ENCODE results near the gene PTPRU. TPM values are rescaled to one million over a fixed set of nuclear protein-coding genes. Genes with fewer than 3 reads are reported as not detected.

Gene PTPRU
- total RNA-seq, 1 donor from 2014 or later: 15.3 TPM

GRCh38 chr1:29343476-29343875 is 107.2 kb downstream of the PTPRU start:
- H3K27ac ChIP-seq (replicated peaks): no peak overlapping the region
- intact Hi-C loops (cut with micrococcal nuclease): no loop called here
- H3K4me1 ChIP-seq: no peaks in the 10 kb centered on the region
- no peaks in the 10 kb centered on the region for H3K9me3 ChIP-seq (replicated peaks)
- no peak for DNase-seq
- TF ChIP-seq CTCF (IDR thresholded peaks at IDR 0.05; ENCODE audit: borderline replicate concordance): no peak
- peaks cover 72% of the 10 kb centered on the region for H3K27me3 ChIP-seq (ENCODE audit: low read depth)
- no peak overlapping the region for H3K4me3 ChIP-seq
- H3K36me3 ChIP-seq: no peaks in the 10 kb centered on the region

GRCh38 chr1:29343908-29344307 is 107.6 kb downstream of the PTPRU start:
- Histone ChIP-seq H3K36me3 (no peaks in the 10 kb centered on the region), H3K4me3 (no peak overlapping the region), H3K27me3 (ENCODE audit: low read depth) (peaks cover 69% of the 10 kb centered on the region), H3K9me3 (replicated peaks) (no peaks in the 10 kb centered on the region), H3K4me1 (no peaks in the 10 kb centered on the region), H3K27ac (replicated peaks) (no peak overlapping the region)
- TF ChIP-seq CTCF (IDR thresholded peaks at IDR 0.05; ENCODE audit: borderline replicate concordance): no peak
- DNase-seq: no peak
- intact Hi-C loops (cut with micrococcal nuclease): no loop called here

GRCh38 chr1:29344336-29344735 is 108.0 kb downstream of the PTPRU start:
- Histone ChIP-seq H3K4me1 (no peaks in the 10 kb centered on the region), H3K9me3 (replicated peaks) (no peaks in the 10 kb centered on the region), H3K27ac (replicated peaks) (no peak overlapping the region), H3K27me3 (ENCODE audit: low read depth) (peaks cover 69% of the 10 kb centered on the region), H3K36me3 (no peaks in the 10 kb centered on the region), H3K4me3 (no peak overlapping the region)
- intact Hi-C loops (cut with micrococcal nuclease): no loop called here
- no peak for TF ChIP-seq CTCF (IDR thresholded peaks at IDR 0.05; ENCODE audit: borderline replicate concordance)
- no peak for DNase-seq

- DNase-seq: no peak
- Histone ChIP-seq H3K27ac (replicated peaks) (no peak overlapping the region), H3K4me3 (no peak overlapping the region), H3K36me3 (no peaks in the 10 kb centered on the region), H3K27me3 (ENCODE audit: low read depth) (peaks cover 69% of the 10 kb centered on the region), H3K4me1 (no peaks in the 10 kb centered on the region), H3K9me3 (replicated peaks) (no peaks in the 10 kb centered on the region)
- intact Hi-C loops (cut with micrococcal nuclease): no loop called here
- TF ChIP-seq CTCF (IDR thresholded peaks at IDR 0.05; ENCODE audit: borderline replicate concordance): no peak
These were observed 110.3 kb downstream of the PTPRU start for GRCh38 chr1:29346576-29346975.

GRCh38 chr1:29349871-29350491 is 113.7 kb downstream of the PTPRU start:
- intact Hi-C loops (cut with micrococcal nuclease): no loop called here
- no peak for DNase-seq

More at GRCh38 chr1:29349871-29350491, 113.7 kb downstream of the PTPRU start:
- TF ChIP-seq CTCF (IDR thresholded peaks at IDR 0.05; ENCODE audit: borderline replicate concordance): no peak
- Histone ChIP-seq H3K27me3 (ENCODE audit: low read depth) (peaks cover 68% of the 10 kb centered on the region), H3K36me3 (no peaks in the 10 kb centered on the region), H3K27ac (replicated peaks) (no peak overlapping the region), H3K4me3 (no peak overlapping the region), H3K9me3 (replicated peaks) (peaks cover 5% of the 10 kb centered on the region), H3K4me1 (no peaks in the 10 kb centered on the region)
